ENCODE measurements around the gene FPR2.

GRCh38 chr19:51740356-51740755, 20.6 kb upstream of the FPR2 start:
- TF ChIP-seq FOXM1 (IDR thresholded peaks at IDR 0.05; ENCODE audit: low read depth, low read length) (no peak), SMC3 (IDR thresholded peaks at IDR 0.05; ENCODE audit: borderline replicate concordance, low read length) (no peak), SIN3A (IDR thresholded peaks at IDR 0.05; ENCODE audit: low read depth, low read length) (no peak), ZBTB33 (IDR thresholded peaks at IDR 0.05) (no peak), EP300 (IDR thresholded peaks at IDR 0.05; ENCODE audit: borderline replicate concordance in 1 of 2, control insufficient read depth in 1 of 2, low read depth in 2 of 2, low read length in 2 of 2) (no peak)

Data from GM12878 (cell line).